CD4-positive, alpha-beta T cell (primary cell): Measurements from ENCODE around the gene KAZALD1. TPM values are rescaled to one million over a fixed set of nuclear protein-coding genes. Genes with fewer than 3 reads are reported as not detected.

Experiments used
- ATAC-seq: fragments of 200-7000 bp; cut with Tn5 transposase; one replicate; pipeline ENCODE4 v1.10.0; 2022; ENCODE audit warnings: mild to moderate bottlenecking; ENCODE audit not compliant: poor library complexity
- CTCF ChIA-PET: fragments of 350-600 bp; sonication (Branson Sonifier 250); formaldehyde crosslinking; loops from one replicate; lab custom pipeline; 2021; ENCODE audit warnings: antibody characterized with exemption, inconsistent platforms; lab: Charles Lee
- POLR2A ChIA-PET: fragments of 350-600 bp; sonication (Branson Sonifier 250); formaldehyde crosslinking; loops from one replicate; lab custom pipeline; 2021; ENCODE audit warnings: antibody characterized with exemption, inconsistent platforms; lab: Charles Lee
- DNase-seq, 14 experiments: peaks; one replicate each; pipeline ENCODE4 v3.0.0-alpha.2; 2013 to 2020; ENCODE audit warnings: mixed read lengths in 2 of 14
- H3K27ac ChIP-seq, 2 donors: one replicate each; pipeline versions ENCODE4 v1.5.1 to v1.7.0; 2013; ENCODE audit warnings: low read length in 2 of 2, low read depth in 1 of 2, mild to moderate bottlenecking in 1 of 2
- H3K27me3 ChIP-seq, 2 experiments: 1 replicate in 1 of 2; 2 replicates in 1 of 2; pipeline versions ENCODE4 v1.6.1 to v1.7.0; 2013; ENCODE audit warnings: low read length in 2 of 2, control low read depth in 1 of 2, mild to moderate bottlenecking in 1 of 2, moderate library complexity in 1 of 2; ENCODE audit not compliant: insufficient read depth in 2 of 2, control insufficient read depth in 1 of 2
- H3K36me3 ChIP-seq: one replicate; pipeline ENCODE4 v1.6.1; 2013; ENCODE audit warnings: low read length, control low read depth; ENCODE audit not compliant: insufficient read depth
- H3K4me1 ChIP-seq: one replicate; pipeline ENCODE4 v1.6.1; 2013; ENCODE audit warnings: low read length, control low read depth; ENCODE audit not compliant: insufficient read depth
- H3K4me3 ChIP-seq: one replicate; pipeline ENCODE4 v1.5.1; 2013; ENCODE audit warnings: mild to moderate bottlenecking, low read length, moderate library complexity
- H3K9me3 ChIP-seq, 2 experiments: 1 replicate in 1 of 2; 2 replicates in 1 of 2; pipeline versions ENCODE4 v1.6.1 to v1.7.0; 2013; ENCODE audit warnings: low read length in 2 of 2, mild to moderate bottlenecking in 2 of 2, control low read depth in 1 of 2, moderate library complexity in 1 of 2; ENCODE audit not compliant: control insufficient read depth in 1 of 2, insufficient read depth in 1 of 2
- H3K27ac Mint-ChIP-seq: one replicate; pipeline ENCODE4 v1.8.0; 2020; ENCODE audit warnings: mixed read lengths
- H3K27me3 Mint-ChIP-seq: one replicate; pipeline ENCODE4 v1.8.0; 2021; ENCODE audit warnings: mixed read lengths
- H3K36me3 Mint-ChIP-seq: one replicate; pipeline ENCODE4 v1.8.0; 2021; ENCODE audit warnings: low read depth, mixed read lengths
- H3K4me1 Mint-ChIP-seq: one replicate; pipeline ENCODE4 v1.8.0; 2021; ENCODE audit warnings: low read depth, mixed read lengths
- H3K4me3 Mint-ChIP-seq: one replicate; pipeline ENCODE4 v1.8.0; 2020; ENCODE audit warnings: mild to moderate bottlenecking, mixed read lengths
- H3K9me3 Mint-ChIP-seq: one replicate; pipeline ENCODE4 v1.8.0; 2020; ENCODE audit warnings: mixed read lengths
- CTCF ChIP-seq: fragments of 200-600 bp; IDR thresholded peaks from one replicate; pipeline ENCODE4 v1.8.0; 2022; ENCODE audit warnings: antibody characterized with exemption, mild to moderate bottlenecking
- intact Hi-C, 2 experiments: fragments of 100-400 bp; cut with DNase I in 1 of 2; cut with micrococcal nuclease in 1 of 2; formaldehyde crosslinking; loops; one replicate each; pipeline versions ENCODE4 v1.15.1 to v1.9.0; 2023 to 2025; cut with DNase I, micrococcal nuclease
- total RNA-seq, 174 experiments: library from RNA in 2 of 174; stranded (reverse) in 2 of 174; gene quantifications; one replicate each; pipeline ENCODE4 v1.2.3 and lab custom pipeline; 2021 to 2026

Gene KAZALD1
- total RNA-seq, 2 experiments from 2014 or later, result not detected

- peaks cover 24% of the 10 kb centered on the region for H3K4me1 ChIP-seq
- intact Hi-C loops, result no loop called here
- DNase-seq, result no peak
- H3K9me3 Mint-ChIP-seq, result no peaks in the 10 kb centered on the region
- no peak overlapping the region for H3K4me3 Mint-ChIP-seq
- peaks cover 59% of the 10 kb centered on the region for H3K36me3 ChIP-seq
- TF ChIP-seq CTCF, result no peak
- H3K27me3 Mint-ChIP-seq, result no peaks in the 10 kb centered on the region
- no peaks in the 10 kb centered on the region for H3K9me3 ChIP-seq
- H3K27ac Mint-ChIP-seq, result no peak overlapping the region
- no peaks in the 10 kb centered on the region for H3K27me3 ChIP-seq
- H3K4me1 Mint-ChIP-seq, result peaks cover 24% of the 10 kb centered on the region
- H3K27ac ChIP-seq, result no peak overlapping the region
- POLR2A ChIA-PET, result no interaction called here
- CTCF ChIA-PET, result interaction anchor here (0.6 to 1.7 kb wide), 2 partner anchors 12 to 19 kb away, joined by 3 to 4 read pairs; no protein-coding TSS in a partner anchor
- H3K36me3 Mint-ChIP-seq, result peaks cover 53% of the 10 kb centered on the region
- no peak for ATAC-seq
- no peak overlapping the region for H3K4me3 ChIP-seq
Observed at GRCh38 chr10:101038484-101038883, 23.3 kb upstream of the KAZALD1 start.

- peaks cover 26% of the 10 kb centered on the region for H3K4me1 Mint-ChIP-seq
- ChIA-PET CTCF (interaction anchor here (3.7 kb wide), 1 partner anchor 11 kb away, joined by 36 read pairs; no protein-coding TSS in a partner anchor), POLR2A (interaction anchor here (0.6 to 4.9 kb wide), 2 partner anchors 9 to 1066 kb away, joined by 4 to 48 read pairs; partner anchors contain the start of genes PDZD7 and SFXN3)
- no peak overlapping the region for H3K27ac Mint-ChIP-seq
- ATAC-seq (no peak), DNase-seq (no peak)
- Histone ChIP-seq H3K36me3 (peaks cover 52% of the 10 kb centered on the region), H3K4me3 (no peak overlapping the region), H3K27me3 (no peaks in the 10 kb centered on the region), H3K27ac (no peak overlapping the region), H3K4me1 (peaks cover 24% of the 10 kb centered on the region), H3K9me3 (no peaks in the 10 kb centered on the region)
- intact Hi-C loops, result loop anchor here (5.0 to 10.0 kb wide), 3 partner anchors 102 to 1705 kb away; partner anchors contain the start of genes BLOC1S2 (in 1 of the 2) and WBP1L (in 1 of the 2)
- H3K9me3 Mint-ChIP-seq, result no peaks in the 10 kb centered on the region
- H3K4me3 Mint-ChIP-seq, result no peak overlapping the region
- no peak for TF ChIP-seq CTCF
- H3K36me3 Mint-ChIP-seq, result peaks cover 48% of the 10 kb centered on the region
- H3K27me3 Mint-ChIP-seq, result no peaks in the 10 kb centered on the region
Observed at GRCh38 chr10:101040061-101040460, 21.7 kb upstream of the KAZALD1 start.

GRCh38 chr10:101040851-101041250 is 20.9 kb upstream of the KAZALD1 start:
- Mint-ChIP-seq H3K27ac (no peak overlapping the region), H3K9me3 (no peaks in the 10 kb centered on the region), H3K27me3 (peaks cover under 1% of the 10 kb centered on the region), H3K4me3 (no peak overlapping the region), H3K36me3 (peaks cover 42% of the 10 kb centered on the region), H3K4me1 (peaks cover 26% of the 10 kb centered on the region)
- ATAC-seq (no peak), DNase-seq (no peak)
- Histone ChIP-seq H3K9me3 (no peaks in the 10 kb centered on the region), H3K36me3 (peaks cover 45% of the 10 kb centered on the region), H3K27me3 (no peaks in the 10 kb centered on the region), H3K4me3 (no peak overlapping the region), H3K27ac (no peak overlapping the region), H3K4me1 (peaks cover 24% of the 10 kb centered on the region)
- ChIA-PET CTCF (interaction anchor here (0.7 to 3.7 kb wide), 13 partner anchors 9 to 755 kb away, joined by 3 to 36 read pairs (median 7); partner anchors contain the start of genes KAZALD1, PDZD7 and SFXN3), POLR2A (interaction anchor here (1.3 to 4.9 kb wide), 3 partner anchors 9 to 26 kb away, joined by 4 to 48 read pairs (median 24); partner anchors contain the start of genes PDZD7 and SFXN3)
- intact Hi-C loops, result loop anchor here (1.0 to 10.0 kb wide), 4 partner anchors 27 to 1704 kb away; partner anchors contain the start of genes BLOC1S2 (in 1 of the 2) and WBP1L (in 1 of the 2)
- no peak for TF ChIP-seq CTCF
